Measurements from ENCODE around the gene SWI5.
A peak's percentile ranks its signal among the peaks of the same experiment; 100 is the strongest.
"Not testable (repeated sequence)": the region's sequence is repeated elsewhere in the genome, so short reads cannot be mapped to it uniquely, and the experiment has no call there.

SWI5 gene

DNA sequence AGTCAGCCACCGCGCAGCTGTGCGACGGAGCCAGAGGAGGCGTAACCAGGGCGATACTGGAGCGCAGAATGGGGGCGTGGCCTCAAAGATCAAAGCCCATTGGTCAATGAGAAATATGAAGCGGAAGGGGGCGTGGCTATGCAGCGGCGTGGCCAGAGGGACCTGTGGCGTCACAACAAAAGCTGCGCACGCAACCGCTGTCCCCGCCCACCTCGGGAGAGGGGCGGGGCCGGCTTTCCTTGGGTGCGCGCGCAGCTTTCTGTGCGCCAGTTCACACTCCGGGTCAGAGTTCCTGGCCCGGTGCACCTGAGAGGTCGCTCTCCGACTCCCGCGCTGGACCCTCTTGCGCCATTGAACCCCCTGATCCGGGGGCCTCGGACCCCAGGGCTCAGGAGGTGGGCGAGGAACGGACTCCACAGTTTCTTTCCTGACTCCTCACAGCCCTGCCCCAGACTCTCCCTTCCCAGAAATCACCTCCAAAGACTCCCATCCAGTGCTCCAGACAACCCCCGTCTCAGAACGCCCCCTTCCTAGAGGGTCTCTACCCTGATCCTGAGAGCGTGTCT is at the start of gene SWI5:
SWI5 (plus strand) TSS at position 269 of the 566 bp plus-strand sequence.
- peak; percentile 99 for DNase-seq

DNA sequence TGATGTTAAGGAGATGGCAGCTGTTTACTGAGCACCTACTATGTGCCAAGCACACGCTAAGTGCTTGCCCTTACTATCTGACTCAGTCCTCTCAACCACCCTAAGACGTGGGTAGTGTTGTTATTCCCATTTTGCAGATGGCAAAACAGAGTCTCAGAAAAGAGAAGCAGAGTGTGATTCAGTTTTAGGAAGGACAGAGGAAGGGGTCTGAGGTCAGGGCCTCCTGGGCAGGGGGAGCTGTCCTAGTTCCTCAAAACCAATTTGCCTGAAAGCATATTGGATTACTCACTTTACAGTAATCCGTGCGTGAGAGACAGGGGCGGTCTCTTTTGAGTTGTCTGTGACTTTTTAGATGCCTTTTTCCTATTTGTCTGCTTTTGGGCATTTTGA is 49.7 kb upstream of the SWI5 start:
- no peak for DNase-seq

DNA sequence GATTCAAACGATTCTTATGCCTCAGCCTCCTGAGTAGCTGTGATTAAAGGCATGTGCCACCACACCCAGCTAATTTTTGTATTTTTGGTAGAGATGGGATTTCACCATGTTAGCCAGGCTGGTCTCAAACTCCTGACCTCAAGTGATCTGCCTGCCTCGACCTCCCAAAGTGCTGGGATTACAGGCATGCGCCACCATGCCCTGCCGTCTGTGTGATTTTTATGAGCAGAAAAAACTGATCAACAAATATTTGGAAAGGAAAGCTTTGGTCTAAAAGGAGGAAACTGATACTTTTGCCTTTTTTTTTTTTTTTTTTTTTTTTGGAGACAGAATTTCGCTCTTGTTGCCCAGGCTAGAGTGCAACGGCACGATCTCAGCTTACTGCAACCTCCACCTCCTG is 45.2 kb upstream of the SWI5 start:
- not testable (repeated sequence) for DNase-seq

DNA sequence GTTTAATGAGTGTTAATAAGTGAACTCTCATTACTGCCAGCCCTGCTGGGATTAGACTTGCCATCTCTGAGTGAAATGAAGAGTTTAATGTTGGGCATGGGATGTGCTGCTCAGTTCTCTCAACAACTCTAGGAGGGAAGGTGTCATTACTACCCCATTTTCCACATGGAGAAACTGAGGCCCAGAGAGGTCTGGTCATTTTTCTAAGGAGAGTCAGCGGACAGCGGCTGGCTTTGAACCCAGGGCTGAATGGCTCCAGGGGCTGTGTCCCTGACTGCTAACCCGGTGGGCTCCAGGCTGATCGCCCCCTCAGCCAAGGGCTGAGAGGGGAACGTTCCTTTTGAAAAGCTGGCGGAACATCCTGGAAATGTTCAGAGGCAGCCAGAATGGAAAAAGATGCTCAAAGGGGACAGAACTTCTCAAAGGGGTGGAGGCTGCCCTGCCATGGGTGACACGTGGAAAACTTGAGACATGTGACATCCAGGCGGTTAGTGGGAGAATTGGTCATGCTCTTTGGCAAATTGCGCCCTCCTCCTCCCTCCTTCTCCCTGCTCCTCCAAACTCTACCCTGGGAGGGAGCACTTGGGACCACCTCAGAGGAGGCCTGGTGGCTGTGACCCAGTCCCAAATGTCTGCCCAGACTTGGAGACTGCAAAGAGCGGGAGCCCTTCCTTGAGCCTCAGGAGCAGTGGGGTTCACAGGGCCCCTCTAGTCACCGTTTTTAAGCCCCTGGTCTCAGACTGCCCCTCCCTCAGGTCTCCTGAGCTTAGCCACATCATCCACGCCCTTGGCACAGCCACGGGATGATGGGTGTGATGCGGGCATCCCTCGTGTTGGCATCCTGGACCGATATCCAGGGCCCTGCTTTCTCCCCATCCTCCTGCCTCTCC is 44.2 kb upstream of the SWI5 start:
- DNase-seq: no peak

DNA sequence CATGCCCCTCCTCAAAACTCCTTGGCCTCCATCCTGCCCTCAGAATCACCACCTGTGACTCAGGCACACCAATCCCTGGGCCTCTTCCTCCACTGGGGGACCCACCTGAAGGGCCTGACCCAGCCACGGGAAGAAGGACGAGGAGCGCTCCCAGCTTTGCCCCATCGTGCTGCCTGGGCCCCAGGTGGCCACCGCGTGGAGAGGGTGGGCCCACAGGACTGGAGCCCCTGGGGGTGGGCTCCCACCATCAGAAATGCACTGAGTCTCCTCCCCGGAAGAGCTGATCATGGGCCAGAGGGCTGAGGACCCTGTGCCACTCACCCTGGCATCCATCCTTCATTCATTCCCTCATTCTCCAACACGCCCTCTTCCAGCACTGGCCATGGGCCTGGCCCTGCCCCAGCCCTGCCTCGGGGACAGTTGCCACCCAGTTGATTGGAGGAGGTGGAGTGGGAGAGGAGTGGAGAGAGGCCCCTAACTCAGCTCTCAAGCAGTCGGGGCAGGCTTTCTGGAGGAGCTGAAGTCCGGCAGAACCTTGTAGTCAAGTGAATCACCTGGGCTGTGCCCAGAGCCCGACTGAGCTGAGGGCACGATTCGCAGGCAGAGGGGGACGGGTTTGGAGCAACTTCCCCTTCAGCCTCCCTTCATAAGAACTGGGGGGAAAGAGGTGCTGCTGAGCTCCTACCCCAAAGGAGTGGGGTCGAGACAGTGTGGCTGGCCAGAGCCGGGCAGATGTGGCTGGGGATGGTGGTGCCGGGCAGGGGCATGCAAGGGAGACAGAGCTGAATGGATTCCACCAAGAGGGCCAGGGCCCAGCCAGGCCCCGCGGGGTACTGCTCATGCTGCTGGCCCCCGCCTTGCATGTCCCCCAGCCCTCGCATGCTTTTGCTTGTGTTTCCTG is 43.3 kb upstream of the SWI5 start:
- no peak for DNase-seq

DNA sequence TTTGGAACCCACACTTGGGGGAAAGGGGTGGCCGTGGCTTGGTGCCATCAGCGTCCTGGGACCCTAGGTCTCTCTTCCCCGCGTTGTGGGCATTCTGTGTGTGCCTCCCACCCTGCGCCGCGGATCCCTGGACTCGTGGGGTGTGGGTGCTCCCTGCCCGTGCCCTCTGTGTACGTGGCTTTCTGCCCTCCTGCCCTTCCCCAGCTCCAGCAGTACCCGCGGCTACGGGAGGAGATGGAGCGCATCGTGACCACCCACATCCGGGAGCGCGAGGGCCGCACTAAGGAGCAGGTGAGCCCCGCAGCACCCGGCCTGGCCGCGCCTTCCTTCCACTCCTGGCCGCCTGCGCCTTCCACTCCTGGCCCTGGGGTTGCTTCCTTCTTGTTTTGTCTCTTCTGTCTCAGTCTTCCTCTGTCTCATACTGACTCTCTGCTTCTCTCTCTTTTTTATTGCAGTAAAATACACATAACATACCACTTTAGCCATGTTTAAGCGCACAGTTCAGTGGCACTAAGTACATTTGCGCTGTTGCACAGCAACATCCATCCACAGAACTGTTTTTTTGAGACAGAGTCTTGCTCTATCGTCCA is 42.2 kb upstream of the SWI5 start:
- DNase-seq: no peak

DNA sequence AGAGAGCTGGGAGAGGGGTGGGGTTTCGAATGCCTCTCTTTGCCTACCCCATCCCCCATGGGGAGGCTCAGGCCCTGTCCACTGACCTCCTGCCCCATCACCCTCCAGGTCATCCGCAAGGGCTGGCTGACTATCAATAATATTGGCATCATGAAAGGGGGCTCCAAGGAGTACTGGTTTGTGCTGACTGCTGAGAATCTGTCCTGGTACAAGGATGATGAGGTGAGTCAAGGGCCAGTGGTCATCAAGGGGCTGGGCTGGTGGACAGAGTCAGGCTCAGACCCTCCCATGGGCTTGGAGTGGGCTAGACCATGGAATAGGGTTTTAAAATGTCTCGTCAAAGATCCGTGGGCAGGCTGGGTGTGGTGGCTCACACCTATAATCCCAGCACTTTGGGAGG is 34.0 kb upstream of the SWI5 start:
- DNase-seq: no peak

DNA sequence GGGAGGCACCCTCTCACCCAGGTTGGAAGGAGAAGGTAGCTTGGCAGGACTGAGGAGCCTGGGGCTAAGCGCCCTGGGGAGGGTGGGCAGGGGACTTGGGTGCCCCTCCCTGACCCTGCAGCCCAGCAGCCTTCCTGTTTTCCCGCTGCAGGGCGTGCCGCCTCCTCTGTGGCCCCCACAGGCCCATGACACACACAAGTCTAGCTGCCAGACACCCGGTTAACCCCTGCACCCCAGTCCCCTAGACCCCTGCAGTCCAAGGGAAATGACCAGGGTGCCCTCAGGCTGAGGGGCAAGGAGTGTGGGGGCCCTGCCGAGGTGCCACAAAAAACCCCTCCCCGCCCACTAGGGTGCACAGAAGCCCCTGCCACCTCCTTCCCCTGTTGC is 33.3 kb upstream of the SWI5 start:
- no peak for DNase-seq

DNA sequence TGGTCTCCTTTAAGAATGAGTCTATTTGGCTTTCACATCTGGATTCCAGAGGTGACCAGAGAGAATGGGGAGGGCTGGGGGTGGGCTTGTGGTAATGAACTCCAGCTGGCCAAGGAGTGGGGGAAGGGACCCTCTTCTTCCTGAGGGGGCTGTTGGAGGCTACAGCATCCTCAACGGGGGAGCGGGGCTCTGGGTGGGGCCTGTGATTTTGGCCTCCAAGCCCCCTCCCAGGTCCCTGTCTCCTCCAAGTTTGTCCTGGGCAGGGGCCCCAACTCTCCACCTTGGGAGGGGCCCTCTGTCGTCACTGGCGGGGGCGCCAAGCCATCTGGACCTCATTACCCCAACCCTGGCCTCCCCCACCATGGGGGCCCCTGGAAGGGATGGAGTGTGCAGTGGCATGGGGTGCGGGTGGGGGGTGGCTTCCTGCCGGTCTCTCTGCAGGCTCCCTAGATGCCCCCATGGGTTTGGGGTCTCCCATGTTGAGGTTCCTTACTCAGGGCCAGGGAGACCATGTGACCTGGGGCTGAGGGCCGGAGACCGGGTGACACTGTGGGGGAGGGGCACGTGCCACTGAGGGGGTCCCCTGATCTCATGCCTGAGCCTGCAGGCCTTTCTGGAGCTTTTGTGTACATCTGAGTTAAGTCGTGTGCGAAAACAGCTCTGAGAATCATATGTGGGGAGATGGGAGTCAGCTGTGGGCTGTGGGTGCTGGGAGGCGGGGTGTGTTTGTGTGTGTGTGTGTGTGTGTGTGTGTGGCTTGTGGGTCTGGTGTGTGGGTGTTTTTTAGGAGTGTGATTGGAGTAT is 32.7 kb upstream of the SWI5 start:
- no peak for DNase-seq

DNA sequence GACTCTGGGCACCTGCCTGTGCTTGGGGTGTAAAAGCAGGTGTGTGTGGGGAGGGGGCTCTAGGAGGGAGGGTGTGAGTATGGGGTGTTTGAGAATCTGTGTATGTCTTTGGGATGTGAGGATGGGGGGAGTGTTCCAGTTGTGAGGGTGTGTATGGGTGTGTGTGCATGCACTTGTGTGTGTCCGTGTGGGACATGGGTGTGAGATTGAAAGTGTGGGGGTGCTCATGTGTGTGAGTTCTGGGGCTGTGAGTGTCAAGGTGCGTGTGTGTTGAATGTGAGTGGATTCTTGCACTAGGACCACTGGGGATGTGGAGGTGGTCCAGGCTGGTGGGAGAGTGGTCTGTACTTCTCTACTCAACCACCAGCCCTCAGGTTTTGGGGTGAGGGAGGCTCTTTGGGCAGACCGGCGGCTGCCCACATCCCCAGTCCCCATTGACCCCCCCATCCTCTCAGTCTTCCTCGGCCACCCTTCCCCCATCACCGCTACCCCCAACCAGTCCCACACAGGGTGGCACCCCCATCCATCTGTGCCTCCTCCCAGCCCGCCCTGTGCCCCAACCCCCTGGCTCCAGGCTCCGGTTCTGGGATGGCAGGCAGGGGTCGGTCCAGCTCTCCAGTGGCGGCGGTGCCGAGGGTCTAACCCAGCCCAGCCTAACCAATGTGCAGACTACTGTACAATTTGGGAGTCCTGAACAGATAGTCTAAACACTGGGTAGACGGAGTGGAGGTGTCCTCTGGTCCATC is 31.8 kb upstream of the SWI5 start:
- no peak for DNase-seq

DNA sequence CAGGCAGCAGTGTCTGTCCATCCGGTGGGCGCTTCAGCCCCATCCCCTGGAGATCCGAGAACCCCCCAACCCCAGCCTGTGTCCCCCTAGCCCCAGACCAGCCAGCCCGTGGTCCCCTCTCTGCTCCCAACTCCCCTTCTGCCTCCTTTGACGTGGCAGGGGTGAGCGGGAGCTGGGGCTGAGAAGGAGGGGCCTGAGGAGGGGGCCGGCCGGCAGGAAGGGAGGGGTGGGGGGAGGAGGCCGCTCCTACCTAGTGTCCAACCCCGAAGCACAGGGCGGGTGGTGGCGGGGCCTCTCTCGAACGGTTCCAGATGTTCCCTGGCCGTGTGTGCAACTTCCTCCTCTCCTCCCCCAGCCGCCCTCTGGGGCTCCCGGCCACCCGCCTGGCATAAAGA is 31.2 kb upstream of the SWI5 start:
- DNase-seq: peak; percentile 12

DNA sequence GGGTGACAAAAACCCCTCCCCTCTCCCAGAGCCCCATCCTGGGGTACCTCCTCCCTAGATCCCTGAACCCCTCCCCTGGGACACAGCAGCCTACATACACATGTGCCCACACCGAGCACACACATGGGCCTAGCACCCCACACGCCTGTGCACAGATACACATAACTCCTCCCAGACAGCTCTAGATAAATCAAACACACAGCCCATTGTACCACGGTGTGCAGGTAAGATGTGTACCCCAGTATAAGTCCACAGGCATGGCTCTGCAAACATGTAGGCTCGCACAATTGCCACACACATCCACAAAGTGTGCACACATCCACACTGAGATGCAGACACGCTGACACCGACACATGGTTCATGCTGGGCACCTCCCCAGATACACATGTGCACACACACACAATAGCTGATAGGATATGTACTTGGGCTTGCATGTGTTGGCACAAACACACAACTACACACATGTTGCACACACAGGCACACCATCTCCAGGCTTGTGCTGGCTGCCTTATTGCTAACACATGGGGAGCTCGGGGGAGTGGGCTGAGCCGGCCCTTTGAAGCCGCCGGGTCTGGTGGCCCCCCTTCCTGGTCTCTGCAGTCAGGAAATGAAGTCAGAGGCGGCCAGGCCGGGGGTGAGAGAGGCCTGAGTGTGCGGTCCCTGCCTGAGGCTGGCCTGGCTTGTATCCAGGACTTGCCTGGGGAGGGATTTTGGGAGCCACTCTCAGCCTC is 30.5 kb upstream of the SWI5 start:
- no peak for DNase-seq

DNA sequence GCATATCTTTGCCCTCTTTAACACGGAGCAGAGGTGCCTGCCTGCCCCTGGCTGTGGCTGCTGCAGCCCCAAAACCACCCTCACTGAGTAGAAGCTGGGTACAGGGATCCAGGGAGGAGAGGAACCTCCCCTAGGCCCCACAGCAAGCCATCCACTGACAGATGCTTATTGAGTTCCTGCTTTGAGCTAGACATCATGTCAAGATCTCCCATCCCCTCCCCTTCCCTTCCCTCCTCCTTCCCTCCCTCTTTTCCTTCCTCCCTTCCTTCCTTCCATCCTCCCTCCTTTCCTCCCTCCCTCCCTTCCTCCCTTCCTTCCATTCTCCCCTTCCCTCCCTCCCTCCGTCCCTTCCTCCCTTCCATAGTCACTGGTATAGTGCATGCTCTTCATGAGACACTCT is 29.6 kb upstream of the SWI5 start:
- DNase-seq: no peak

DNA sequence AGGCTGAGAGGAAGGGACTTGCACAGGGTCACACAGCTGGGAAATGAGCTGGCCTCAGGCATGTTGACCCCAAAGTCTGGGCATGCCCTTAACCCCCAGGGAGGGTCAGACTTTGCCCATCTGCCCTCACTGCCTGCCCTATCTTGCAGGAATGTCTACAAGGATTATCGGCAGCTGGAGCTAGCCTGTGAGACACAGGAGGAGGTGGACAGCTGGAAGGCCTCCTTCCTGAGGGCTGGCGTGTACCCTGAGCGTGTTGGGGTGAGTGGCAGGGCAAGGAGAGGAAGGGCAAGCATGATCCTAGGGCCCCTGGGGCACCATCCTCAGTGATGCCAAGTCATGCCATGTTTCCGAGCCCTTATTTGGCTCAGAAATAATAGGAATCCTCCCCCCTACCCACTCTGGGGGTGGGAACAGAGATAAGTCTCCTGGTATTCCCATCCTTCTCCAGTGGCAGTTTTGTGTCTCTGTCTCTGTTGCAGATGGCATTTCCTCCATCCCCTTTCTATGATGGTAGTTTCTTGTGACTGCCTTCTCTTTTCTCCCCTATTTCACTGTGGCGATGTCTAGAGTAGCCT is 28.8 kb upstream of the SWI5 start:
- no peak for DNase-seq

DNA sequence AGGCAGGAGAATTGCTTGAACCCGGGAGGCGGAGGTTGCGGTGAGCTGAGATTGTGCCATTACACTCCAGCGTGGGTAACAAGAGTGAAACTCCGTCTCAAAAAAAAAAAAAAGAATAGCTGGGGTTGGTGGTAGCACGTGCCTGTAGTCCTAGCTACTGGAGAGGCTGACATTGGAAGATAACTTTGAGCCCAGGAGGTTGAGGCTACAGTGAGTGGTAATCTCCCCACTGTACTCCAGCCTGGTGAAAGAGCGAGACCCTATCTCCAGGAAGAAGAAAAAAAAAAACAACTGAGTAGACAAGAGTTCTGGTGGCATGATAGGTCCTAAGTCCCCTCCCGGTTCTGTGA is 26.5 kb upstream of the SWI5 start:
- DNase-seq: no peak

DNA sequence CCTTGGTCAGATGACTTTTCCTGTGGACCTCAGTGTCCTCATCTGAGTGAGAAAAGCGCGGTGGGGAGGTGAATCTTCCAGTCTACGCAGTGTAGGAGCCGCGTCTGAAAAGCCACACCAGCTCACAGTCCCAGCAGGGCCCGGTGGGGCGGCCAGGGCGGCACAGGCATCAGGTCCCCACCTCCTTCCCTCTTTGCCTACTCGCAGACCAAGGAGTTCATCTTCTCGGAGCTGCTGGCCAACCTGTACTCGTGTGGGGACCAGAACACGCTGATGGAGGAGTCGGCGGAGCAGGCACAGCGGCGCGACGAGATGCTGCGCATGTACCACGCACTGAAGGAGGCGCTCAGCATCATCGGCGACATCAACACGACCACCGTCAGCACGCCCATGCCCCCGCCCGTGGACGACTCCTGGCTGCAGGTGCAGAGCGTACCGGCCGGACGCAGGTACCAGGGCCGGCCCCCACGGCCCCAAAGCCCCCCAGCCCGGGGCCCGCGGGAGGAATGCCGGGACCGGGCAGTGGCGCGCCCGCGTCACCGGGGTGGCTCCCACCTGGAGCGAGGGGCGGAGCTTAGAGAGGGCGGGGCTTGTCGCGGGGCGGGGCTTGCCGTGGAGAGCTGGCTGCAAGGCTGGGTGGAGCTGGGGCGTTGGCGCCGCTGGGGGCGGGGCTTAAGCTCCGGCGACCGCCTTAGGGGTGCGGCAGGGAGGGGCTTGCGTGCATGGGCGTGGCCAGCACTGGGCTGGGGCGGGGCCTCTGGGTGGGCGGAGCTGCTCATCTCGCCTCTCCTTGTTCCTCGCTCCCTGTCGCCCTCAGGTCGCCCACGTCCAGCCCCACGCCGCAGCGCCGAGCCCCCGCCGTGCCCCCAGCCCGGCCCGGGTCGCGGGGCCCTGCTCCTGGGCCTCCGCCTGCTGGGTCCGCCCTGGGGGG is 25.9 kb upstream of the SWI5 start:
- no peak for DNase-seq

DNA sequence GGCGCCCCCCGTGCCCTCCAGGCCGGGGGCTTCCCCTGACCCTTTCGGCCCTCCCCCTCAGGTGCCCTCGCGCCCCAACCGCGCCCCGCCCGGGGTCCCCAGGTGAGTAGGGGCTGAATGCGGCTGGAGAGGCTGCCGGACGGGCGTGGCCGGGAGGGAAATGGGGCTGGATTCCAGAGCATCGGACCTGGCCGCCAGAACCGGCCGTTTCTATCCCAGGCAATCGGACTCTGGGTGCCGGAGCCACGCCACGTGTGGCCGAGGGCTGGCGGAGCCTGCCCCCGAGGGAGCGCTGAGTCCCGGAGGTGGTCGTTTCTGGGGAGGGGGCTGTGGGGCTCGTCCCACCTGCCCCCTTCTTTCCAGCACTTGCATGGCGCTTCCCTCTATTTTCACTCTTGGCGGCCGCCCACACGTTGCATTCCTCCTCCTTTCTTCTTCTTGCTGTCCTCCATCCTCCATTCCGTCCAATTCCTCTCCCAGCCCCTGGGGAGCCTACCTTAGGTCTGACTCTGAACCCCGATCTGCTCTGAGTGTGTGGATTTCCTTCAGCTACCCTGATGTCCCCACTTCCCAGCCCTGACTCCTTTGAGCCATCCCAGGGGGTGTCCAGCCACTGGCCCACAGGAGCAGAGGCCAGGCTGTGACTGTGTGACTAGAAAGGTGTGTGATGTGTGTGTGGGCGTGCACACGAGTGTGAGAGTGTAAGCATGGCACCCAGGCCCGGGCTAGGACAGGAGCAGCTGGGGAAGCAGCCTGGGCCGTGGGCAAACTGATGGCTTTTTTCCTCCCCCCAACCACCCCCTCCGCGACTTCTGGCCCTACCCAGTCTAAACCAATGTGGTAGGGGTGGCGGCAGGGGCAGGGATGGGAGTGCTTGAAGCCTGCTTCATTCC is 25.0 kb upstream of the SWI5 start:
- DNase-seq: no peak

DNA sequence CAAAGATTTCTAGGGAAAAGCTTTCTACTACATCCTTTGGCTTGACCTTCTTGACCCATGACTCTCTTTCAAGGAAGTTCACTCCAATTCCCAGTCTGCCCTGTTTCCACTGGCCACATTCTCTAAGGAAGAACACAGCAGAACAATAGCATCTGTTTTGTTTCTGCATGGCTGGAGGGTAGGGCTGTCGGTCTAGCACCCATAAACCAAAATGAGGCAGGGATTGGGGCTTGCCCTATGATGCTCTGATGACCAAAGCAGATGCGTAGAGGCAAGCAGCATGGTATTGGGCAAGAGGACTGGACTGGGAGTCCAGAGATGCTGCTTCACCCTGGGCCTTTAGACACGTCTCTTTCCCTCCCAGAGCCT is 24.4 kb upstream of the SWI5 start:
- no peak for DNase-seq

Data from midbrain (tissue), 1 donor.